Neutrophil (primary cell): ENCODE data around the gene KRT72.

ENCODE experiments used
- H3K27ac ChIP-seq: fragments of 200-600 bp; sonication (generic); 2 replicates; pipeline ENCODE4 v1.5.1; 2016; ENCODE audit warnings: mild to moderate bottlenecking, moderate library complexity
- H3K27me3 ChIP-seq: fragments of 200-600 bp; sonication (generic); 2 replicates; pipeline ENCODE4 v1.6.0; 2016; ENCODE audit warnings: mild to moderate bottlenecking
- H3K36me3 ChIP-seq: fragments of 200-600 bp; sonication (generic); 2 replicates; pipeline ENCODE4 v1.5.1; 2017
- H3K4me1 ChIP-seq, 2 experiments: fragments of 200-600 bp in 1 of 2; sonication (generic) in 1 of 2; 1 replicate in 1 of 2; 2 replicates in 1 of 2; pipeline versions ENCODE4 v1.5.1 to v1.6.1; 2013 to 2016; ENCODE audit warnings: low read depth in 1 of 2, low read length in 1 of 2, mild to moderate bottlenecking in 1 of 2, moderate library complexity in 1 of 2; ENCODE audit not compliant: control insufficient read depth in 1 of 2, insufficient read depth in 1 of 2
- H3K4me3 ChIP-seq, 2 experiments: fragments of 200-600 bp in 1 of 2; sonication (generic) in 1 of 2; 1 replicate in 1 of 2; 2 replicates in 1 of 2; pipeline ENCODE4 v1.5.1; 2013 to 2016; ENCODE audit warnings: low read depth in 1 of 2, low read length in 1 of 2, mild to moderate bottlenecking in 1 of 2, moderate library complexity in 1 of 2
- H3K9me3 ChIP-seq: fragments of 200-600 bp; sonication (generic); 2 replicates; pipeline ENCODE4 v1.5.1; 2016
- CTCF ChIP-seq: fragments of 200-600 bp; sonication (generic); IDR thresholded peaks from 2 replicates; pipeline ENCODE4 v1.5.1; 2016; ENCODE audit warnings: antibody characterized with exemption

Gene KRT72

GRCh38 chr12:52611080-52611468, 9.8 kb upstream of the KRT72 start:
- no peak for TF ChIP-seq CTCF
- peaks cover 29% of the 10 kb centered on the region for H3K27me3 ChIP-seq
- H3K4me1 ChIP-seq, result no peaks in the 10 kb centered on the region
- no peaks in the 10 kb centered on the region for H3K36me3 ChIP-seq
- no peak overlapping the region for H3K4me3 ChIP-seq
- H3K27ac ChIP-seq, result no peak overlapping the region
- H3K9me3 ChIP-seq, result no peaks in the 10 kb centered on the region

GRCh38 chr12:52608826-52609630, 7.8 kb upstream of the KRT72 start:
- H3K4me1 ChIP-seq, result no peaks in the 10 kb centered on the region
- no peaks in the 10 kb centered on the region for H3K36me3 ChIP-seq
- no peaks in the 10 kb centered on the region for H3K9me3 ChIP-seq
- no peak for TF ChIP-seq CTCF
- H3K27ac ChIP-seq, result no peak overlapping the region
- no peak overlapping the region for H3K4me3 ChIP-seq
- peaks cover 29% of the 10 kb centered on the region for H3K27me3 ChIP-seq

GRCh38 chr12:52608161-52608560, 6.9 kb upstream of the KRT72 start:
- no peak for TF ChIP-seq CTCF

DNA sequence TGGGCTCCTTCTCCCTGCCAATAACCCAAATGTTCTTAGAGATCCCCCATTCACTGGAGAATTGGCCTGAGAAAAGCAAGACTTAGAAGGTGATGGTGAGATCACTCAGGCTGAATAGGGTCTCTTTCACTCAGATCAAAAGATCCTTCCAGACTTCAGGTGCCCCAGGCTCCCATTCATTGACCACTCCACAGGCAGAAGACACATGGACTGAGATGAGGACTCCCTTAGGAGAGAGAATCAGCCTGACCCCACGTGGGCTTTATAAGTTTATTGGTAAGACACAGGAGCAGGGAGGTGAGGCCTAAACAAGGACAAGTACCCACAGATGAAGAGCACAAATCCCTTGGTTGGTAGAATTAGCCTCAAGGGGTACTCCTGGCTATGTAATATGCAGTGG, 6.1 kb upstream of the KRT72 start:
- TF ChIP-seq CTCF, result no peak
- Histone ChIP-seq H3K4me1 (no peaks in the 10 kb centered on the region), H3K9me3 (no peaks in the 10 kb centered on the region), H3K36me3 (no peaks in the 10 kb centered on the region), H3K27me3 (peaks cover 41% of the 10 kb centered on the region), H3K4me3 (no peak overlapping the region), H3K27ac (no peak overlapping the region)

More at GRCh38 chr12:52608161-52608560, 6.9 kb upstream of the KRT72 start:
- H3K9me3 ChIP-seq, result no peaks in the 10 kb centered on the region
- H3K27me3 ChIP-seq, result peaks cover 32% of the 10 kb centered on the region
- no peaks in the 10 kb centered on the region for H3K4me1 ChIP-seq
- H3K27ac ChIP-seq, result no peak overlapping the region
- H3K4me3 ChIP-seq, result no peak overlapping the region
- no peaks in the 10 kb centered on the region for H3K36me3 ChIP-seq

GRCh38 chr12:52606581-52607218, 5.4 kb upstream of the KRT72 start:
- no peak overlapping the region for H3K27ac ChIP-seq
- H3K9me3 ChIP-seq, result no peaks in the 10 kb centered on the region
- no peak overlapping the region for H3K4me3 ChIP-seq
- TF ChIP-seq CTCF, result no peak
- no peaks in the 10 kb centered on the region for H3K36me3 ChIP-seq
- peaks cover 47% of the 10 kb centered on the region for H3K27me3 ChIP-seq
- no peaks in the 10 kb centered on the region for H3K4me1 ChIP-seq
